ENCODE data around the gene ADORA1.

Gene ADORA1

DNA sequence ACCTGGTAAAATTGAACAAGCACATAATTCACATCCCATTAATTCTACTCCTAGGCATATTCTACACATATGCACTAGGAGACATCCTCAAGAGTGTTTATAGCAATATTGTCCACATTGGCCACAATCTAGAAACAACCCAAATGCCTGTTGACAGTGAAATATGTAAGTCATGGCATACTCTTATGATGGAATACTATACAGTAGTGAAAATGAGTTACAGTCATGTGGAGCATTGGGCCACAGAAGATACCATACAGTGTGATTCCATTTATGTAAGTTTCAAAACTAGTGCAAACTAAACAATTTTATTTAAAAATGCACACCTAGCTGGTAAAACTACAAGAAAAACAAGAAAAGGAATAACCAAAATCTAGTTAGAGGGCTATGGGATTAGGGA lies 82.8 kb downstream of the ADORA1 start:
- no peak overlapping the region for H3K4me3 ChIP-seq (ENCODE audit: low read depth in 1 of 2, low read length in 2 of 2)
- H3K9me3 ChIP-seq (ENCODE audit: control insufficient read depth in 1 of 2, low read length in 2 of 2): no peaks in the 10 kb centered on the region
- H3K27me3 ChIP-seq (ENCODE audit: control insufficient read depth in 1 of 2, insufficient read depth in 2 of 2, low read length in 2 of 2): peaks cover 0 to 3% of the 10 kb centered on the region in 2 donors
- H3K4me1 ChIP-seq (ENCODE audit: control insufficient read depth in 1 of 2, insufficient read depth in 2 of 2, low read length in 2 of 2): no peaks in the 10 kb centered on the region
- H3K36me3 ChIP-seq (ENCODE audit: control insufficient read depth in 1 of 2, insufficient read depth in 2 of 2, low read length in 2 of 2): no peaks in the 10 kb centered on the region
- H3K27ac ChIP-seq (ENCODE audit: low read depth, low read length): no peak overlapping the region
- no peak overlapping the region for H3K9ac ChIP-seq (ENCODE audit: low read depth in 1 of 2, low read length in 2 of 2)

DNA sequence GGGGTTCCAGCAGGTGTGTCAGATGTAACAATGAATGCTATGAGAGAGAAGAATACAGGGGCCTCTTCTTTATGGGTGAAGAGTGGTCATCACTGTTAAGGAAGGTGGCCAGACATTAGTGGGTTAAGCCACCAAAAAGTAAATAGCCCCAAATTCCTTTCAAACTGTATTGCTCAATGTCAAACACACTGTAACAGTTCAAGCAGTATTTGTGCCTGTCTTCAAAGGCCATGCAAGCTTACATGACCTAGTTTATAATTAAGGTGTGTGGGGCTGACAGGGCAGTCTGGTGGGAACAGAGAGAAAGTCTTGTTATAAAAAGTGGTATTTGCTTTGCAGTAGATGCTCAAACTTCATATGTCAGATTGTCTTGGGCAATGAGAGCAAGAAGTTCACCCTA lies 83.5 kb downstream of the ADORA1 start:
- H3K4me3 ChIP-seq (ENCODE audit: low read depth in 1 of 2, low read length in 2 of 2): no peak overlapping the region
- peaks cover 0 to 3% of the 10 kb centered on the region in 2 donors for H3K27me3 ChIP-seq (ENCODE audit: control insufficient read depth in 1 of 2, insufficient read depth in 2 of 2, low read length in 2 of 2)
- no peaks in the 10 kb centered on the region for H3K36me3 ChIP-seq (ENCODE audit: control insufficient read depth in 1 of 2, insufficient read depth in 2 of 2, low read length in 2 of 2)
- peaks cover 0 to 4% of the 10 kb centered on the region in 2 donors for H3K4me1 ChIP-seq (ENCODE audit: control insufficient read depth in 1 of 2, insufficient read depth in 2 of 2, low read length in 2 of 2)
- no peak overlapping the region for H3K9ac ChIP-seq (ENCODE audit: low read depth in 1 of 2, low read length in 2 of 2)
- H3K27ac ChIP-seq (ENCODE audit: low read depth, low read length): no peak overlapping the region
- H3K9me3 ChIP-seq (ENCODE audit: control insufficient read depth in 1 of 2, low read length in 2 of 2): no peaks in the 10 kb centered on the region

DNA sequence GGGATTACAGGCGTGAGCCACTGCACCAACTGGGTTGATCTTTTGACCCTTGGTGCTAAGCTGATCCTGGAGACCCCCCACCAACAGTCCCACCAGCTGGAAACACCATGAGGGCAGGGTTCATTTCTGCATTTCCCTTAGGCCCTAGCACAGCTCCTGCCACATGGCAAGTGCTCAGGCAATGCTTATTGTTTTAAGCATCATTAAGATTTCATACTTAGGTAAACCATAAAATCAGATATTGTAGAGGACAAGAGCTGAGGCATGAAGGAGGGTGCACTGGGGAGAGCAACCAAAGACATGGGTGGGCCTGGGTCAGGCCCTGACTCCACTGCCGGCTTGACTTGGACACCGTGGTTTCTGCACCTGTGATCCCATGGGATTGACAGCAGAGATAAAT lies 84.3 kb downstream of the ADORA1 start:
- Histone ChIP-seq H3K27ac (ENCODE audit: low read depth, low read length) (no peak overlapping the region), H3K9ac (ENCODE audit: low read depth in 1 of 2, low read length in 2 of 2) (no peak overlapping the region), H3K27me3 (ENCODE audit: control insufficient read depth in 1 of 2, insufficient read depth in 2 of 2, low read length in 2 of 2) (peaks cover 0 to 3% of the 10 kb centered on the region in 2 donors), H3K9me3 (ENCODE audit: control insufficient read depth in 1 of 2, low read length in 2 of 2) (no peaks in the 10 kb centered on the region), H3K36me3 (ENCODE audit: control insufficient read depth in 1 of 2, insufficient read depth in 2 of 2, low read length in 2 of 2) (no peaks in the 10 kb centered on the region), H3K4me3 (ENCODE audit: low read depth in 1 of 2, low read length in 2 of 2) (no peak overlapping the region), H3K4me1 (ENCODE audit: control insufficient read depth in 1 of 2, insufficient read depth in 2 of 2, low read length in 2 of 2) (peaks cover 0 to 4% of the 10 kb centered on the region in 2 donors)

DNA sequence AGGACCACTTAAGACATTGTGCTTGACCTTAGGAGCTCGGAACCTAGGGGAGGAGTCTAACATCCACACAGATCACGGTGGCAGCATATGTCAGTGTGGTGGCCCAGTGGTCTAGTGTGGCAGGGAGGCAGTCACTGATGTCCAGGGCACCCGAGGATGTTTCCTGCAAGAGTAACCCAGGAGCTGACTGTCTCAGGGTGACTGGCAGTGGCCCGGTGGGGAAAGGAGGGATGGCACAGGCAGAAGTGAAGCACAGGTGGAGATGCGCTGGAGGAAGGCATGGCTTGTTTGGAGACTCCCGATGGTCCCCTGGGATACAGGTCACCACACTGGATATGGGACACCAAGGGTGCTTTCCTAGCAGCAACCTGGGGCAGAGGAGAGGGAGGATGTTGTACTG lies 85.6 kb downstream of the ADORA1 start:
- Histone ChIP-seq H3K4me3 (ENCODE audit: low read depth in 1 of 2, low read length in 2 of 2) (no peak overlapping the region), H3K27me3 (ENCODE audit: control insufficient read depth in 1 of 2, insufficient read depth in 2 of 2, low read length in 2 of 2) (peaks cover 3 to 7% of the 10 kb centered on the region in 2 donors), H3K4me1 (ENCODE audit: control insufficient read depth in 1 of 2, insufficient read depth in 2 of 2, low read length in 2 of 2) (peaks cover 0 to 4% of the 10 kb centered on the region in 2 donors), H3K9me3 (ENCODE audit: control insufficient read depth in 1 of 2, low read length in 2 of 2) (no peaks in the 10 kb centered on the region), H3K36me3 (ENCODE audit: control insufficient read depth in 1 of 2, insufficient read depth in 2 of 2, low read length in 2 of 2) (no peaks in the 10 kb centered on the region), H3K9ac (ENCODE audit: low read depth in 1 of 2, low read length in 2 of 2) (no peak overlapping the region), H3K27ac (ENCODE audit: low read depth, low read length) (no peak overlapping the region)

DNA sequence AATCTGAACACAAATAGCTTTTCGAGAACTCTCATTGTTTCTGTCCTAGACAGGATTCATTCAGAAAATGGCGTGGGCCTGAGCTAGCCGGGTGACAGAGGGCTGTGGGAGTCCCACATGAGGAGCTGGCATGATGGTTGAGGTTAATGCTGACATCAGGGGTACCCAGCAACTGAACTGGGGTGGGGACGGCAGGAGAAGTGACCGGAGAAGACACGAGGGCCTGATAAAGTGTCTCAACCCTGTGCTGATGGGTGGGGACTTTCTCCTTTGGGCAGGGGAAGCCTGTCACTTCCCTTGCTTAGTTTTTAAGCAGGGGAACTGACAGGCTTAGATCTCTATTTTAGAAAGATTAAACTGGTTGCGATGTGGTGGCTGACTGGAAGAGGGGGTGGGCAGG lies 87.3 kb downstream of the ADORA1 start:
- Histone ChIP-seq H3K4me1 (ENCODE audit: control insufficient read depth in 1 of 2, insufficient read depth in 2 of 2, low read length in 2 of 2) (peaks cover 0 to 4% of the 10 kb centered on the region in 2 donors), H3K36me3 (ENCODE audit: control insufficient read depth in 1 of 2, insufficient read depth in 2 of 2, low read length in 2 of 2) (no peaks in the 10 kb centered on the region), H3K9ac (ENCODE audit: low read depth in 1 of 2, low read length in 2 of 2) (no peak overlapping the region), H3K27ac (ENCODE audit: low read depth, low read length) (no peak overlapping the region), H3K27me3 (ENCODE audit: control insufficient read depth in 1 of 2, insufficient read depth in 2 of 2, low read length in 2 of 2) (peaks cover 3 to 7% of the 10 kb centered on the region in 2 donors), H3K4me3 (ENCODE audit: low read depth in 1 of 2, low read length in 2 of 2) (no peak overlapping the region), H3K9me3 (ENCODE audit: control insufficient read depth in 1 of 2, low read length in 2 of 2) (no peaks in the 10 kb centered on the region)

DNA sequence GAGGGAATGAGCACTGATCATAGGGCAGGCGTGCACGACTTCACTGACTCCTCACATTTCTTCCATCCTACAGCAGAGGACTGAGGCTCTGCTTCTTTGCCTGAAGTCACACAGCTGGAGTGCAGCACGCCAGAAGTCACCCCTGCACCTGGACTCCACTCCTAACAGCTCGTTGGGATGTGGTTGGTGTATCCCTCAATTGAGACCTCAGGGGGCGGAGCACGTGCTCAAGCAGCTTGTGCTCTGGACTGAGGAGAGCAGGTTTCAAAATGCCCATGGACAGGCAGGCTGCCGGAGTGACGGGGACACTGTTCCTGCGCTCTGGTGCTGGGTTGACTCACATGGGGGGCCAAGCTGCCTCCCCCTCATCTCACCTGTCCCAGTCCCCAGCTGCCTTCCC lies 88.0 kb downstream of the ADORA1 start:
- H3K9ac ChIP-seq (ENCODE audit: low read depth in 1 of 2, low read length in 2 of 2): no peak overlapping the region
- no peaks in the 10 kb centered on the region for H3K9me3 ChIP-seq (ENCODE audit: control insufficient read depth in 1 of 2, low read length in 2 of 2)
- H3K27ac ChIP-seq (ENCODE audit: low read depth, low read length): no peak overlapping the region
- H3K36me3 ChIP-seq (ENCODE audit: control insufficient read depth in 1 of 2, insufficient read depth in 2 of 2, low read length in 2 of 2): no peaks in the 10 kb centered on the region
- peaks cover 3 to 7% of the 10 kb centered on the region in 2 donors for H3K27me3 ChIP-seq (ENCODE audit: control insufficient read depth in 1 of 2, insufficient read depth in 2 of 2, low read length in 2 of 2)
- peaks cover 0 to 4% of the 10 kb centered on the region in 2 donors for H3K4me1 ChIP-seq (ENCODE audit: control insufficient read depth in 1 of 2, insufficient read depth in 2 of 2, low read length in 2 of 2)
- H3K4me3 ChIP-seq (ENCODE audit: low read depth in 1 of 2, low read length in 2 of 2): no peak overlapping the region

DNA sequence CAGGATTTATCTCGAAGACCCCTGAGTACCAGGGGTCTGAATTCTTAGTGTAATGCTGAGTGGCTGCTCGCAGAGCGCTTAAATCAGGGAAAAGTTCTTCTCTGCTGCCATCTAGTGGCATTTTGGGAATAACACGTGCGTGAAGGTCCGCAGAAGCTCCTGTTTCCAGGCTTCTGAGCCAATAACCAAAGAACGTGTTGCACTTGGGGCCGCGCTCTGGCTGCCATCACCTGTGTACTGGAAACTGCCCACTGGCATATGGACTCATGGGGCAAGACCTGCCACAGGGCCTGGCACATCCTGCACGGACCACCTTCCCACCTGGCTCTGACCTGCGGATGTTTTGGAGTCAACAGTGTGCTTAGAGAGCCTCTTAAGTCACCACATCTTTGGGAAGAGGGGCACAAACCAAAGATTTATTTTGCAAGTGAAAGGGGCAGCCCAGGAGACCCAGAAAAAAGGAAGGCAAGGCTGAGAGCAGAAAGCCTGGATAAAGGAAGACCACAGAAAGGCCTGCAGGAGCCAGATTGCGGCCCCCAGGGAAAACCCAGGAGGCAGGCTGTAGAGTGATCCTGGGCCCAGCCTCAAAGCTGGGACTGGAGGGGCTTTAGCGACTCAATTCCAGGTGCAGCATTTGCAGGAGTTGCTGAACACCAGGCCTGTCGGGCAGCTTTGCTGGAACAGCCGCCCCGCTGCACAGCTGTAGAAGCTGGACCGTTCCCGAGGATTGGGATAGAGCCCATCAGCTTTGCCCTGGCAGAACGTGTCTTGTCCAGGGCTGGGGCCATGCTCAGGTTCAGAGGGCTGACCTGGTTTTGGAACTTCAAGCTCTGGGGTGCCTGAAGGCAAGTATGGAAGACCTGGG lies 89.0 kb downstream of the ADORA1 start:
- Histone ChIP-seq H3K4me1 (ENCODE audit: control insufficient read depth in 1 of 2, insufficient read depth in 2 of 2, low read length in 2 of 2) (peaks cover 0 to 4% of the 10 kb centered on the region in 2 donors), H3K36me3 (ENCODE audit: control insufficient read depth in 1 of 2, insufficient read depth in 2 of 2, low read length in 2 of 2) (no peaks in the 10 kb centered on the region), H3K9ac (ENCODE audit: low read depth in 1 of 2, low read length in 2 of 2) (no peak overlapping the region), H3K9me3 (ENCODE audit: control insufficient read depth in 1 of 2, low read length in 2 of 2) (no peaks in the 10 kb centered on the region), H3K27ac (ENCODE audit: low read depth, low read length) (no peak overlapping the region), H3K4me3 (ENCODE audit: low read depth in 1 of 2, low read length in 2 of 2) (no peak overlapping the region), H3K27me3 (ENCODE audit: control insufficient read depth in 1 of 2, insufficient read depth in 2 of 2, low read length in 2 of 2) (peaks cover 3 to 7% of the 10 kb centered on the region in 2 donors)

All from duodenal mucosa (tissue), 2 donors.